Osteocyte (in vitro differentiated cells): ENCODE results near the gene IDUA. TPM values are rescaled to one million over a fixed set of nuclear protein-coding genes. Genes with fewer than 3 reads are reported as not detected.

Source experiments
- DNase-seq: peaks from one replicate; pipeline ENCODE4 v3.0.0; 2021; ENCODE audit warnings: mixed read lengths; ENCODE audit not compliant: unreplicated experiment; ENCODE audit errors: extremely low spot score
- H3K27ac Mint-ChIP-seq: one replicate; pipeline ENCODE4 v1.8.0; 2021; ENCODE audit warnings: mild to moderate bottlenecking, mixed read lengths; ENCODE audit not compliant: unreplicated experiment
- H3K27me3 Mint-ChIP-seq: one replicate; pipeline ENCODE4 v1.8.0; 2021; ENCODE audit warnings: mixed read lengths; ENCODE audit not compliant: unreplicated experiment
- H3K36me3 Mint-ChIP-seq: one replicate; pipeline ENCODE4 v1.8.0; 2021; ENCODE audit warnings: mixed read lengths; ENCODE audit not compliant: unreplicated experiment
- H3K4me1 Mint-ChIP-seq: one replicate; pipeline ENCODE4 v1.8.0; 2021; ENCODE audit warnings: mixed read lengths; ENCODE audit not compliant: unreplicated experiment
- H3K4me3 Mint-ChIP-seq: one replicate; pipeline ENCODE4 v1.8.0; 2021; ENCODE audit warnings: mild to moderate bottlenecking, moderate library complexity, mixed read lengths; ENCODE audit not compliant: unreplicated experiment
- H3K9me3 Mint-ChIP-seq: one replicate; pipeline ENCODE4 v1.8.0; 2021; ENCODE audit warnings: mixed read lengths; ENCODE audit not compliant: unreplicated experiment
- total RNA-seq: library from RNA; stranded (reverse); gene quantifications from 2 replicates; pipeline ENCODE4 v1.2.1, GENCODE V29; 2021
- TF ChIP-seq, protein P1 (sequence below): fragments of 200-600 bp; sonication (generic); IDR thresholded peaks from 2 replicates; pipeline ENCODE4 v1.5.0; 2021; ENCODE audit warnings: antibody characterized with exemption, mild to moderate bottlenecking, moderate library complexity

The IDUA gene
- total RNA-seq, 1 donor from 2014 or later = 67.8 TPM

DNA sequence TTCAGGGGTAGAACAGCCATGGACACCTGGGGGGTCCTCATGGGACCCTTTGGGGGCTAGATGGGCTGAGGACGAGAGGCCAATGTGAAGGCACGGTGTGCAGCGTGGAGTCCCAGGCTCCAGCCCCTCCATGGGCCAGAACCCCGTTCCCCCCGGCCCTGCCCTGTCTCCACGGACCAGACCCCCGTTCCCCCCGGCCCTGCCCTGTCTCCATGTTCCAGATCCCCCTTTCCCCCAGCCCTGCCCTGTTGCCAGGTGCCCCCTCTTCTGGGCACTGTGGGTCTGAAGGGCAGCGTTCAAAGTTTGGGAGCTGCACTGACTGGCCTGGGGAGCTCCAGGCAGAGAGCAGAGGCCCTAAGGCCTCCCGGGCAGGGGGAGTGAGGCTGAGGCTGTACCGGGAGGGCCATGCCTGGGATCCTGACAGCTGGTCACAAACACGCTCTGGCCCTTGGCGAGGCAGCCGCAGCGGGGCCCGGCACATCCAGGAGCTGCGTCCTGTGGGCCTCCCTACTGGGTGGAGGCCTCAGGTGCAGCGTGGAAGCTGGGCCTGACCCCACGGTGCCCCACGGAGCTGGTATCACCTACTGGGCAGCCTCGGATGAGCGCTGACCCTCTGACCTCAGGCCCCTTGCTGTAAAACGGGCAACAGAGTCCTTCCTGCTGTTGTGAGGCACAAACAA, 22.4 kb upstream of the IDUA start:
- Mint-ChIP-seq H3K27me3 (no peaks in the 10 kb centered on the region), H3K4me3 (no peak overlapping the region), H3K27ac (no peak overlapping the region), H3K36me3 (no peaks in the 10 kb centered on the region), H3K9me3 (no peaks in the 10 kb centered on the region), H3K4me1 (no peaks in the 10 kb centered on the region)
- TF ChIP-seq, protein P1, sequence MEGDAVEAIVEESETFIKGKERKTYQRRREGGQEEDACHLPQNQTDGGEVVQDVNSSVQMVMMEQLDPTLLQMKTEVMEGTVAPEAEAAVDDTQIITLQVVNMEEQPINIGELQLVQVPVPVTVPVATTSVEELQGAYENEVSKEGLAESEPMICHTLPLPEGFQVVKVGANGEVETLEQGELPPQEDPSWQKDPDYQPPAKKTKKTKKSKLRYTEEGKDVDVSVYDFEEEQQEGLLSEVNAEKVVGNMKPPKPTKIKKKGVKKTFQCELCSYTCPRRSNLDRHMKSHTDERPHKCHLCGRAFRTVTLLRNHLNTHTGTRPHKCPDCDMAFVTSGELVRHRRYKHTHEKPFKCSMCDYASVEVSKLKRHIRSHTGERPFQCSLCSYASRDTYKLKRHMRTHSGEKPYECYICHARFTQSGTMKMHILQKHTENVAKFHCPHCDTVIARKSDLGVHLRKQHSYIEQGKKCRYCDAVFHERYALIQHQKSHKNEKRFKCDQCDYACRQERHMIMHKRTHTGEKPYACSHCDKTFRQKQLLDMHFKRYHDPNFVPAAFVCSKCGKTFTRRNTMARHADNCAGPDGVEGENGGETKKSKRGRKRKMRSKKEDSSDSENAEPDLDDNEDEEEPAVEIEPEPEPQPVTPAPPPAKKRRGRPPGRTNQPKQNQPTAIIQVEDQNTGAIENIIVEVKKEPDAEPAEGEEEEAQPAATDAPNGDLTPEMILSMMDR = no peak
- DNase-seq = no peak

DNA sequence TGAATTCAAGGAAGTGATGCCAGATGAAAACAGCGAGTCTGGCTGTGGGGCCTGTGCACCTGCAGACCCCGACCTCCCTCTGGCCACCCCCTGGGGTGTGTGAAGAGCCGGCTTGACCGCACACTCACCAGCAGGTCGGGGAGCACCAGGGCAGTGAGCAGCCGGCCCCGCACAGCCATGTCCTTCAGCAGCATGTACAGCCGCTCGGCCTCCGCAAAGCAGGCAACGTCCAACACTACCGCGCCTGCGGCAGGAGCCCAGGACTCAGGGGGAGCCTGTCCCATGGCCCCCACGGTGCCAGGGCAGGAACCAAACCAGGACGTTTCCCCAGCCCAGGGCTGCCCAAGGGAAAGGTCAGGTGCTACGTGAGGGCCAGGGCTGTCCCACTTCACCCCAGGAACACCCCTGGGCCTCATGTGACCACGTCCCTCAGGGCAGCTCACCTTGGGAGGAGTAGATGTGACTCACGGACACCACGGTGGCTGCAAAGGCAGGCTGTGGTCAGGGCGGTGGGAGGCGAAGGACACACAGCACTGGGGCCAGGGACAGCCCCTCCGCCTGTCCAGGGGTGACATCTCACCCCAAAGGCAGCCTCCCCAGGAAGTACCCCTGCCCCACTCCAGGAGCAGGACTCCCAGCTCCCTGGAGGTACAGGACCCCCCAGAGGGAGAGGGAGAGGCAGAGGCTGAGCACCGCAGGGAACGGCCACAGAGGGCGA, 21.6 kb upstream of the IDUA start:
- Mint-ChIP-seq H3K9me3 (no peaks in the 10 kb centered on the region), H3K4me3 (no peak overlapping the region), H3K36me3 (no peaks in the 10 kb centered on the region), H3K27me3 (no peaks in the 10 kb centered on the region), H3K27ac (no peak overlapping the region), H3K4me1 (no peaks in the 10 kb centered on the region)
- DNase-seq = no peak
- TF ChIP-seq, protein P1 = no peak

DNA sequence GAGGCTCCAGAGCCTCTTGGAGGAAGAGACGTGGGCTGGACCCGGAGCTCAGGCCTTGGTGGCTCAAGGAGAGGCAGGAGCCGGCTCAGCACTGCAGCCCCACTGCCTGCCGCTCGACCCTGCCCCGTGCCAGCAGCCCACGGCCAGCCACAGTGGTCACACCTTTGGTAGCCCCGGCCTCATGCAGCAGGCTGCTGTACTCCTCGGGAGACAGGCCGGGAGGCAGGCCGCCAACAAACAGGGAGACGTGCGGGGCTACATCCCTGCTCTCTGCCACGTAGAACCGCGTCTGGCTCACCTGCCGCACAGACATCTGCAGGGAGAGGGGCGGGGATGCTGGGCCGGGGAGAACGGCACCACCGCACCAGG, 21.1 kb upstream of the IDUA start:
- TF ChIP-seq, protein P1 = no peak
- Mint-ChIP-seq H3K36me3 (no peaks in the 10 kb centered on the region), H3K27ac (no peak overlapping the region), H3K4me1 (no peaks in the 10 kb centered on the region), H3K27me3 (no peaks in the 10 kb centered on the region), H3K9me3 (no peaks in the 10 kb centered on the region), H3K4me3 (no peak overlapping the region)
- DNase-seq = no peak

DNA sequence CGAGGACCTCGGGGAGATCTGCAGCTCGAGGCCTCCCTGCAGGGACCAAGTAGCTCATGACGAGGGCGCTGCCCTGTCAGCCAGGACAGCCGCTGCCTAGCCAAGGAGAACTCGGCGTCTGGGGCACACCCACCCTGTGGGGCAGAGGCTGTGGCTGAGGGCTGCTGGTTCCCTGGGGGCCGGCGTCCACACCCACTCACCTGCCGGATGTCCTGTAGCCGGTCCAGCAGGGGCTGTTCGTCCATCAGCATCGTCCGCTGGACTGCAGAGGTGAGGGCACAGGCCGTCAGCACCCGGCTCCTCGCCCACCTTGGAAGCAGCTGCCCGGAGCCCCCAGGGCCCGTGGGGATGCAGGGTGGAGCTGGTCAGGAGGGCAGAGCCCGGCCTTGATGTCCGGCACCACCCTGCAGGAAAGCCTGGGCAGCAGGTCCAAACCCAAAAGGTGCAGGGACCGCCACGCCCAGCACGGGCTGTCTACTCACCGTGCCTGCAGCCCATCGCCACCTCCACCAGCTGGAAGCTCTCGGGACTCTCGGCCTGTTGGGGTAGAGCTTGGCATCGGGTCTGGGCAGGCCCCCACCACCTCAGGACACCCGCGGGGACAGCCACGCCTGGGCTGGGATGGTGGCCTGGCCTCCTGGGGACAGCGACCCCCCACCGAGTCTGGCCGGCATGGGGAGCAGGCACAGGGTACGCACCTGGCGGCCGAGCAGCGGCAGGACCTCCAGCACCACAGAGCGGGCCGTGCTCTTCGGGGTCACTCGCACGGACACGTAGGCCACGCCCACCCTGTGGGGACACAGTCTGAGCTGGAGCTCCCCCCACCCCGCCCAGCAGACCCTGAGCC, 20.4 kb upstream of the IDUA start:
- Mint-ChIP-seq H3K4me3 (no peak overlapping the region), H3K27me3 (no peaks in the 10 kb centered on the region), H3K4me1 (peaks cover 3% of the 10 kb centered on the region), H3K9me3 (no peaks in the 10 kb centered on the region), H3K36me3 (no peaks in the 10 kb centered on the region), H3K27ac (no peak overlapping the region)
- TF ChIP-seq, protein P1 = no peak
- DNase-seq = no peak
